Measurements from ENCODE around the gene FFAR3.
"Not testable (repeated sequence)": the region's sequence is repeated elsewhere in the genome, so short reads cannot be mapped to it uniquely, and the experiment has no call there.

Gene FFAR3

DNA sequence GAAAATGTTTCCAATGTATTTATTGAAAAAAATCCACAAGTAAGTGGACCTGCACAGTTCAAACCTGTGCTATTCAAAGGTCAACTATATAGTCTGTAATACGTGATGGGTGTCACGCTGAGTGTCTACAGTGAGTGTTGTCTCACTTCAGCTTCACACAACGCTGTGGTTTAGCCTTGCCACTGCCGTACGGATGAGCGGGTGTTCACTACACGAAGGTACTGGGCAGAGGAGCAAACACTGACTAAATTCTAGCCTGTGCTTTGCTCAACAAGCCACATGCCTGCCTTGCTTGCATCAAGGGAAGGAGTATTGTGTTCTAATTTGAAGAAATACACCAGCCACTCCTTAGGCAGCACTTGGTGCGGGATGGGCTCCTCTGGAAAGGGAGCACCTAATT is 3.4 kb upstream of the FFAR3 start:
- no peak for TF ChIP-seq CTCF (IDR thresholded peaks at IDR 0.05; ENCODE audit: low read depth, low read length, missing control alignments)
- DNase-seq (ENCODE audit: extremely low read depth, low read depth), result no peak
- no peak overlapping the region for H3K4me3 ChIP-seq (replicated peaks; ENCODE audit: low read depth, low read length)

DNA sequence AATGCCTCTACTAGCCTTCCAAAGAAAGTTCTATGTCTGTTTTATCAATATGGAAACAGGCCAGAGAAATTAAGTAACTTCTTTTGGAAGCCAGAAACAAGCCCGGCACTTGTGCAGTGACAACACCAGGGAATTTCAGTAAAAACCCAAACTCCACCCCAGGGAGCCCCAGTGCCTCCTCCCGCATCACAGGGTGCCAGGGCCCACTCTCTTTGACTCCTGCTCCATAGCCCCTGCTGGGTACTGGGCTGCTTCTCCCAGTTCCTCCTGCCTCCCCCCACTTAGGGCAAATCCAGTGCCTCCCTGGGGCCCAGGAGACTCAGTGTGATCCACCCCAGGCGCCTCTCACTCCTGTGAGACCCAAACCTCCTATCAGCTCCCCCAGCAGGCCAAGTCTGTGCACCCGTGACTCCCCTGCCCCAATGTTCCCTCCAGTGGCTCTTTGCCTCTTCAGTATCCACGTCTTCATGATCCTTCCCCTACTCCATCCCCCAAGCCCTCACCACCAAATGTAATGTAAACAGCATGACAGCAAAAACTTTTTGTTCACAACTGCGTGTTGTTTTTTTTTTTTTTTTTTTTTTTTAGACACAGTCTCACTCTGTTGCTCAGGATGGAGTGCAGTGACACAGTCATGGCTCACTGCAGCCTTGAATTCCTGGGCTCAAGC is 2.3 kb upstream of the FFAR3 start:
- DNase-seq (ENCODE audit: extremely low read depth, low read depth), result no peak

GRCh38 chr19:35358834-35359233 is 574 bp downstream of the FFAR3 start:
- not testable (repeated sequence) for H3K4me3 ChIP-seq (replicated peaks; ENCODE audit: low read depth, low read length); DNase-seq (ENCODE audit: extremely low read depth, low read depth)

More for the DNA sequence above, 2.3 kb upstream of the FFAR3 start:
- no peak overlapping the region for H3K4me3 ChIP-seq (replicated peaks; ENCODE audit: low read depth, low read length)
- TF ChIP-seq CTCF (IDR thresholded peaks at IDR 0.05; ENCODE audit: low read depth, low read length, missing control alignments), result no peak

DNA sequence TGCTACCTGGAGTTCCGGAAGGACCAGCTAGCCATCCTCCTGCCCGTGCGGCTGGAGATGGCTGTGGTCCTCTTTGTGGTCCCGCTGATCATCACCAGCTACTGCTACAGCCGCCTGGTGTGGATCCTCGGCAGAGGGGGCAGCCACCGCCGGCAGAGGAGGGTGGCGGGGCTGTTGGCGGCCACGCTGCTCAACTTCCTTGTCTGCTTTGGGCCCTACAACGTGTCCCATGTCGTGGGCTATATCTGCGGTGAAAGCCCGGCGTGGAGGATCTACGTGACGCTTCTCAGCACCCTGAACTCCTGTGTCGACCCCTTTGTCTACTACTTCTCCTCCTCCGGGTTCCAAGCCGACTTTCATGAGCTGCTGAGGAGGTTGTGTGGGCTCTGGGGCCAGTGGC is 1.1 kb downstream of the FFAR3 start:
- DNase-seq (ENCODE audit: extremely low read depth, low read depth), result not testable (repeated sequence)

DNA sequence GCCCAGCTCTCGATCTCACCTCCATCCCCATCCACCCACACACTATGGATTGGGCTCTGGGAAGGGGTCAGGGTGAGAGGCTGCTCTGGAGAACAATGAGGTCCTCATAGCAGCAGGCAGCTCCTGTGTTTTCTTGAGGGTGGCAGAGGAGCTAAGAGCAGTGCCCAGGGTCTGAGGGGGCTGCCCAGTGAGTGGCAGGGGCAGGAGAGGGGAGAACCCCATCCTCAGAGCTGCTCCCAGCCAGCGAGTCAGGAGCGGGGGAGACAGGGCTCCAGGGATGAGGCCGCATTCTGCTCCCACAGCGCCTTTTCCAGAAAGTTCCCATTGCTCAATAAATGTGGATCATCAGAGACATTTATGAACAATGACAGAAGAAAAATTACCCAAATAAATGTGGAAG is 1.8 kb downstream of the FFAR3 start:
- not testable (repeated sequence) for H3K4me3 ChIP-seq (replicated peaks; ENCODE audit: low read depth, low read length); DNase-seq (ENCODE audit: extremely low read depth, low read depth)

More for the DNA sequence above, 1.1 kb downstream of the FFAR3 start:
- not testable (repeated sequence) for H3K4me3 ChIP-seq (replicated peaks; ENCODE audit: low read depth, low read length)

DNA sequence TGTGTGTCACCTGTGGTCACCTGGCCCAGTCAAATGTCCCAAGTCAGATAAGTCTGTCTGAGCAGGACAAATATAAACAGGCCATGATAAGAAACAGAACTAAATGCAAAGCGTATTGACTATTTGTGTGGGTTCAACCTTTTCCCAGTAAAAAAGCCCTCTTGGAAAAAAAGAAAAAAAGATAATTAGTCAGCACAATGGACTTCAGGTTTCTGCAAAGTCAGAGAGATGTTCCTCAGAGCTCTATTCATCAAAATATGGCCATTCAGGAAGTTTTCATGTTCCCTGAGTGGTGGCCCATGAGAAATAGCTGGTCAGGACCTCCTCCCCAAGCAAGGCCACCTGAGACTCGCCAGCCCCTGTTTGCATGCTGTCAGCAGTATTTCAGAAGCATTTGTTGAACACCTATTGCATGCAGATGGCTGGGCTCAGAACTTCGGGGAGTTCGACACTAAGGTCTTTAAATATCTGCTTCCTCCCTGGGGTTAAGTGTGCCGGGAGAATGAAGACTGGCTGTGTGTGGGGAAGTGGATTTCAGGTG is 2.7 kb downstream of the FFAR3 start:
- no peak for DNase-seq (ENCODE audit: extremely low read depth, low read depth)
- no peak for TF ChIP-seq CTCF (IDR thresholded peaks at IDR 0.05; ENCODE audit: low read depth, low read length, missing control alignments)

GRCh38 chr19:35362261-35363000 is 4.2 kb downstream of the FFAR3 start:
- H3K4me3 ChIP-seq (replicated peaks; ENCODE audit: low read depth, low read length), result no peak overlapping the region
- TF ChIP-seq CTCF (IDR thresholded peaks at IDR 0.05; ENCODE audit: low read depth, low read length, missing control alignments), result no peak
- no peak for DNase-seq (ENCODE audit: extremely low read depth, low read depth)

More for the DNA sequence above, 2.7 kb downstream of the FFAR3 start:
- no peak overlapping the region for H3K4me3 ChIP-seq (replicated peaks; ENCODE audit: low read depth, low read length)

GRCh38 chr19:35363001-35363590 is 4.8 kb downstream of the FFAR3 start:
- TF ChIP-seq CTCF (IDR thresholded peaks at IDR 0.05; ENCODE audit: low read depth, low read length, missing control alignments), result no peak
- H3K4me3 ChIP-seq (replicated peaks; ENCODE audit: low read depth, low read length), result no peak overlapping the region
- no peak for DNase-seq (ENCODE audit: extremely low read depth, low read depth)

Data from HFF-Myc (cell line).